Measurements from ENCODE around the gene CREG1.
A peak's percentile ranks its signal among the peaks of the same experiment; 100 is the strongest.

Gene CREG1

GRCh38 chr1:167529829-167530474 lies 23.6 kb downstream of the CREG1 start:
- DNase-seq: no peak

- no peak for DNase-seq
Observed at GRCh38 chr1:167528057-167528728, 25.4 kb downstream of the CREG1 start.

GRCh38 chr1:167526667-167527383 lies 26.7 kb downstream of the CREG1 start:
- DNase-seq: no peak

- DNase-seq: no peak
Observed at GRCh38 chr1:167524651-167525050, 28.9 kb downstream of the CREG1 start.

GRCh38 chr1:167522246-167522645 lies 31.3 kb downstream of the CREG1 start:
- no peak for DNase-seq

- DNase-seq: no peak
Observed at GRCh38 chr1:167520711-167521206, 32.8 kb downstream of the CREG1 start.

GRCh38 chr1:167518331-167518700 lies 35.2 kb downstream of the CREG1 start, which contains the start of gene CD247:
TSS of gene CD247 (minus strand) at chr1:167518529. CDS start at chr1:167518465, 64 bp downstream.
- no peak for DNase-seq

- no peak for DNase-seq
Observed at GRCh38 chr1:167517535-167518330, 35.8 kb downstream of the CREG1 start.

- DNase-seq: no peak
Observed at GRCh38 chr1:167516404-167517388, 36.9 kb downstream of the CREG1 start.

- no peak for DNase-seq
Observed at GRCh38 chr1:167515893-167516321, 37.7 kb downstream of the CREG1 start.

GRCh38 chr1:167515461-167515860 lies 38.1 kb downstream of the CREG1 start:
- no peak for DNase-seq

- DNase-seq: no peak
Observed at GRCh38 chr1:167514288-167514687, 39.3 kb downstream of the CREG1 start.

GRCh38 chr1:167512046-167512654 lies 41.4 kb downstream of the CREG1 start:
- no peak for DNase-seq

- no peak for DNase-seq
Observed at GRCh38 chr1:167511374-167511986, 42.1 kb downstream of the CREG1 start.

GRCh38 chr1:167510881-167511280 lies 42.7 kb downstream of the CREG1 start:
- DNase-seq: no peak

GRCh38 chr1:167510244-167510643 lies 43.3 kb downstream of the CREG1 start:
- peak; percentile 33 for DNase-seq

- DNase-seq: no peak
Observed at GRCh38 chr1:167509587-167509986, 44.0 kb downstream of the CREG1 start.

- no peak for DNase-seq
Observed at GRCh38 chr1:167507719-167508118, 45.8 kb downstream of the CREG1 start.

GRCh38 chr1:167504467-167504827 lies 49.1 kb downstream of the CREG1 start:
- no peak for DNase-seq

- no peak for DNase-seq
Observed at GRCh38 chr1:167503626-167504466, 49.7 kb downstream of the CREG1 start.

Data from COR-L47 (cell line).